Aorta (tissue), 5 donors: Measurements from ENCODE around the gene NQO2. TPM values are rescaled to one million over a fixed set of nuclear protein-coding genes. Genes with fewer than 3 reads are reported as not detected.
A peak's percentile ranks its signal among the peaks of the same experiment; 100 is the strongest.
"Not testable (repeated sequence)": the region's sequence is repeated elsewhere in the genome, so short reads cannot be mapped to it uniquely, and the experiment has no call there.

Experiments used
- ATAC-seq: fragments of 200-7000 bp; cut with Tn5 transposase; one replicate; pipeline ENCODE4 v1.9.1; 2022; ENCODE audit warnings: moderate library complexity; ENCODE audit not compliant: low FRiP score
- DNase-seq, 2 donors: peaks; one replicate each; pipeline ENCODE4 v3.0.0-alpha.2; 2020
- H3K27ac ChIP-seq, 2 donors: one replicate each; pipeline ENCODE4 v1.5.1; 2013; ENCODE audit warnings: low read length in 2 of 2, mild to moderate bottlenecking in 2 of 2, moderate library complexity in 2 of 2, control low read depth in 1 of 2, inconsistent platforms in 1 of 2, low read depth in 1 of 2
- H3K27me3 ChIP-seq, 2 donors: one replicate each; pipeline ENCODE4 v1.6.1; 2013; ENCODE audit warnings: control low read depth in 1 of 2, low read length in 1 of 2, mild to moderate bottlenecking in 1 of 2, moderate library complexity in 1 of 2; ENCODE audit not compliant: insufficient read depth in 2 of 2, control insufficient read depth in 1 of 2
- H3K36me3 ChIP-seq, 2 donors: one replicate each; pipeline ENCODE4 v1.6.1; 2013; ENCODE audit warnings: control low read depth in 1 of 2, low read length in 1 of 2, mild to moderate bottlenecking in 1 of 2; ENCODE audit not compliant: insufficient read depth in 2 of 2, control insufficient read depth in 1 of 2
- H3K4me1 ChIP-seq, 2 donors: one replicate each; pipeline ENCODE4 v1.6.1; 2013; ENCODE audit warnings: low read length in 2 of 2, control low read depth in 1 of 2, mild to moderate bottlenecking in 1 of 2, moderate library complexity in 1 of 2; ENCODE audit not compliant: insufficient read depth in 2 of 2, control insufficient read depth in 1 of 2
- H3K4me3 ChIP-seq, 2 donors: one replicate each; pipeline ENCODE4 v1.5.1; 2013; ENCODE audit warnings: low read length in 2 of 2, control low read depth in 1 of 2, mild to moderate bottlenecking in 1 of 2
- H3K9me3 ChIP-seq: one replicate; pipeline ENCODE4 v1.6.1; 2013; ENCODE audit warnings: mild to moderate bottlenecking, low read length; ENCODE audit not compliant: control insufficient read depth
- WGBS, 2 donors: extraction: QIAGEN DNeasy Blood & Tissue Kit; methylation state at CpG; one replicate each; pipeline ENCODE4 v1.1.7; 2013; 5-methylcytosine and 5-hydroxymethylcytosine counted together
- intact Hi-C, 2 donors: fragments of 100-400 bp; cut with DNase I; formaldehyde crosslinking; loops; one replicate each; pipeline versions ENCODE4 v1.14.2 to v1.15.0; 2022
- polyA plus RNA-seq, 2 donors: library from polyadenylated mRNA; stranded (reverse); fragments of 200-250 nt; gene quantifications; one replicate each; pipeline ENCODE4 v1.2.3, GENCODE V29; 2013
- total RNA-seq, 2 donors: library from RNA; stranded (reverse); fragmentation: NEBNext Ultra II Directional; extraction: Animal tissue kit (Norgen Biotek cat#: 25700); gene quantifications; one replicate each; pipeline ENCODE4 v1.2.1, GENCODE V29; 2021
- donor health status: healthy with polysubstance abuse.
- donor health status: Bipolar disorder and iron deficiency.
- donor health status: DM: no; HTN: no; CAD: no.
- donor health status: DM: no; HTN: no; CAD: no.
- donor health status: DM: yes; HTN: yes; CAD: no.

Gene NQO2
- total and polyA plus RNA-seq, 4 donors: 23.2 to 58.9 (median 49.4) TPM

- H3K4me1 ChIP-seq: no peaks in the 10 kb centered on the region
- H3K9me3 ChIP-seq: no peaks in the 10 kb centered on the region
- 81 to 82% methylated on average over 9 of the region's 9 CpGs for WGBS, 2 donors
- intact Hi-C loops: no loop called here
- DNase-seq: no peak
- no peak overlapping the region for H3K4me3 ChIP-seq
- no peaks in the 10 kb centered on the region for H3K36me3 ChIP-seq
- no peaks in the 10 kb centered on the region for H3K27me3 ChIP-seq
- H3K27ac ChIP-seq: no peak overlapping the region
- ATAC-seq: no peak
Observed at GRCh38 chr6:2966347-2966746, 33.3 kb upstream of the NQO2 start.

DNA sequence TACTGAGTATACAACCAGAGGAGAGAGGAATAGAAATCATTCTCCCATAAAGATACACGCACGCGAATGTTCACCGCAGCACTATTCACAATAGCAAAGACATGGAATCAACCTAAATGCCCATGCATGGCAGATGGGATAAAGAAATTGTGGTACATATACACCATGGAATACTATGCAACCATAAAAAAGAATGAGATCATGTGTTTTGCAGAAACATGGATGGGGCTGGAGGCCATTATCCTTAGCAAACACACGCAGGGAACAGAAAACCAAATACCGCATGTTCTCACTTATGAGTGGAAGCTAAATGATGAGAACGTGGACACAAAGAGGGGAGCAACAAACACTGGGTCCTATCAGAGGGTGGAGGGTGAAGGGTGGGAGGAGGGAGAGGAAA, 31.8 kb upstream of the NQO2 start:
- Histone ChIP-seq H3K36me3 (no peaks in the 10 kb centered on the region), H3K4me3 (no peak overlapping the region), H3K27ac (no peak overlapping the region), H3K27me3 (no peaks in the 10 kb centered on the region), H3K9me3 (no peaks in the 10 kb centered on the region), H3K4me1 (no peaks in the 10 kb centered on the region)
- WGBS, 2 donors: 96 to 97% methylated on average over 7 of the region's 7 CpGs
- intact Hi-C loops: no loop called here
- DNase-seq: no peak
- ATAC-seq: no peak

GRCh38 chr6:2968600-2969135, 31.0 kb upstream of the NQO2 start:
- Histone ChIP-seq H3K27ac (no peak overlapping the region), H3K4me1 (no peaks in the 10 kb centered on the region), H3K9me3 (no peaks in the 10 kb centered on the region), H3K36me3 (no peaks in the 10 kb centered on the region), H3K4me3 (no peak overlapping the region), H3K27me3 (no peaks in the 10 kb centered on the region)
- DNase-seq (no peak), ATAC-seq (no peak)
- WGBS, 2 donors: 82 to 84% methylated on average over 8 of the region's 8 CpGs
- intact Hi-C loops: no loop called here

DNA sequence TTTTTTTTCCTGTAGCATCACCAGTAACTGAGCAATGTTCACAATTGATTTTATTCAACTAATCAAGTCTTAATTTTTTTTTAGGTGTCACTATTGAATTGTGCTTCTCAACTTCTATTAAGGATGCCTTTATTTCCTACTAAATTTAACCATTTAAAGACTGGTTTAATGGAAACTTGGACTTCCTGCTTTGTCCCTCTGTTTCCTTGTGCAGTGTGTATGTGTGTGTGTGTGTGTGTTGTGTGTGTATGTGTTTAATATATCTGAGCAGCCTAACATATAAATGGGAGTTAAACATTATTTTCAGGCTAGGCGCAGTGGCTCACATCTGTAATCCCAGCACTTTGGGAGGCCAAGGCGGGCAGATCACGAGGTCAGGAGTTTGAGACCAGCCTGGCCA, 30.1 kb upstream of the NQO2 start:
- Histone ChIP-seq H3K27me3 (no peaks in the 10 kb centered on the region), H3K36me3 (no peaks in the 10 kb centered on the region), H3K4me1 (no peaks in the 10 kb centered on the region), H3K9me3 (no peaks in the 10 kb centered on the region), H3K4me3 (no peak overlapping the region), H3K27ac (peak overlapping the region in 1 of 2 donors; percentile 12)
- intact Hi-C loops: no loop called here
- ATAC-seq: no peak
- DNase-seq: no peak
- 85% methylated on average over 3 of the region's 3 CpGs for WGBS, 2 donors

DNA sequence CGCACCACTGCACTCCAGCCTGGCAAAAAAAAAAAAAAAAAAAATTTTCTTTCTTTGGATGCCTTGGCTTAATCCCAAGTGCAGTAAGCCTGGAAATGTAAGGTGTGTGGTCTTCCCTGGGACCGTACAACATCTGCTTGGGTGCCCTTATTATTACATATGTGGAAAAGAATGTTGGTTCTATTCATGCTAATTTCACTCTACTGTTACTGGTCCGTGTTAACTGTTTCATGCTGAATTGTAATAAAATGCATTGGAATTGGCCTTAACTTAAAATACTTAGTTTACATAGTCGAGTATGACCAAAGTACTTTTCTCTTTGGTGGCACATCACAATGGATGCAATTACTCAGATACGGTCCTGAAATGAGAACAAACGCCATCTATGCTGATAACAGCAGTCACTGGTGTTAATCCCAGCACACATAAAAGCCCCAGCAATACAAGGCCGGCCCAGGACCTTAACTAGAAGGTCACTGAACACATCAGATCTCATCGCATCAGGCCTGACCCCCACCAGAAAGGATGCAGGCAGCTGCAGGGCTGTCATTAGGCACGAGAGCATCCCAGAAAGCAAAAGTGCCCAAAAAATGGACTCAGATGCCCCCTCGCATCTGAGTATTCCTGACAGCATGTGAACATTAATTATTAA, 29.5 kb upstream of the NQO2 start:
- H3K4me1 ChIP-seq: no peaks in the 10 kb centered on the region

GRCh38 chr6:2970753-2971419, 28.8 kb upstream of the NQO2 start:
- intact Hi-C loops: loop anchor here in 1 of 2 donors (2.0 kb wide), 1 partner anchor 18 kb away; no protein-coding TSS in a partner anchor
- Histone ChIP-seq H3K4me1 (no peaks in the 10 kb centered on the region), H3K9me3 (no peaks in the 10 kb centered on the region), H3K27ac (peak overlapping the region; percentile 26 to 79), H3K4me3 (peak overlapping the region; percentile 74 to 75), H3K36me3 (no peaks in the 10 kb centered on the region), H3K27me3 (no peaks in the 10 kb centered on the region)
- DNase-seq (peak; percentile 91 to 94), ATAC-seq (peak; percentile 86)
- 0% methylated on average over 68 to 80 of the region's 80 CpGs for WGBS, 2 donors

More for the DNA sequence above, 29.5 kb upstream of the NQO2 start:
- Histone ChIP-seq H3K27me3 (no peaks in the 10 kb centered on the region), H3K27ac (peak overlapping the region in 1 of 2 donors; percentile 60), H3K9me3 (no peaks in the 10 kb centered on the region), H3K4me3 (peak overlapping the region; percentile 1 to 74), H3K36me3 (no peaks in the 10 kb centered on the region)
- intact Hi-C loops: loop anchor here in 1 of 2 donors (2.0 kb wide), 1 partner anchor 19 kb away; no protein-coding TSS in a partner anchor
- DNase-seq (no peak), ATAC-seq (no peak)
- whole genome bisulfite sequencing, 2 donors: 11 to 13% methylated on average over 10 of the region's 10 CpGs

DNA sequence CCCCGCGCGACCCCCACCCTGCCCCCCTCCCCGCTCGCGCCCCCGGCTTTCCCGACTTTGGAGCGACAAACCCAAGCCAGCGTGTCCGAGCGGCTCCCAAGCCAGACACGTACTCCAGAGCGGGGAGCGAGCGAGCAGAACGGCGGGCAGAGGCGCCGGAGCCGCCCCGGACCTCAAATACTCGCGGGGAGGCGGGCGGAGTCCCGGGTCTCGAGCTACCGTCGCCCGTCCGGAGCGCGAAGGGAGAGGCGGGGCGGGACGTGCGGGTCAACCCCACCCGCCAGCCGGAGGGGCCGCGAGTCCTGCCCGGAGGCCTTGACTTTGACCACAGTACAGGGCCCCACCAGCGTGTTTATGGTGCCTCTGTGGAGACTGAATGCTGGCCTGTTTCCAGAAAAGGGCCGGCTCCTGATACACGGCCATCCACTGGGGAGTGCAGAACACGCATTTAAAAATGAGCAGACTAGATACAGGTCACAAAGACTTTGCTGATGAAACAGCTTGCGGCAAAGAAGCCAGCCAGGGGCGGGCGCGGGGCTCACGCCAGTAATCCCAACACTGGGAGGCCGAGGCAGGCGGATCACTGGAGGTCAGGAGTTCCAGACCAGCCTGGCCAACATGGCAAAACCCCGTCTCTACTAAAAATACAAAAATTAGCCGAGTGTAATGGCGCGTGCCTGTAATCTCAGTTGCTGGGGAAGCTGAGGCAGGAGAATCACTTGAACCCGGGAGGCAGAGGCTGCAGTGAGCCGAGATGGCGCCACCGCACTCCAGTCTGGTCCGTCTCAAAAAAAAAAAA, 28.1 kb upstream of the NQO2 start, which contains the start of gene SERPINB6:
TSS of gene SERPINB6 (minus strand) at position 148 of the 799 bp plus-strand sequence. CDS start 12,235 bp downstream, outside the sequence.
- Histone ChIP-seq H3K4me3 (peak within 1 kb of the TSS; percentile 74 to 75), H3K4me1 (no peaks in the 10 kb centered on the region), H3K9me3 (no peaks in the 10 kb centered on the region), H3K36me3 (no peaks in the 10 kb centered on the region), H3K27me3 (no peaks in the 10 kb centered on the region), H3K27ac (peak within 1 kb of the TSS; percentile 66 to 79)
- intact Hi-C loops: loop anchor here in 1 of 2 donors (2.0 kb wide), 1 partner anchor 17 kb away; no protein-coding TSS in a partner anchor
- ATAC-seq: peak; percentile 93
- WGBS, 2 donors: 1 to 2% methylated on average over 56 to 63 of the region's 63 CpGs
- peak; percentile 87 to 91 for DNase-seq

GRCh38 chr6:2972219-2972487, 27.5 kb upstream of the NQO2 start:
- Histone ChIP-seq H3K4me3 (peak overlapping the region in 1 of 2 donors; percentile 75), H3K27ac (peak overlapping the region; percentile 66 to 79)
- H3K4me1 ChIP-seq, DNase-seq, intact Hi-C loops, ATAC-seq, H3K9me3 ChIP-seq, H3K36me3 ChIP-seq, H3K27me3 ChIP-seq: not testable (repeated sequence)
- WGBS, 2 donors: 73 to 81% methylated on average over 1 of the region's 1 CpG
